Testis (tissue), 3 donors: ENCODE results near the gene SMIM8. TPM values are rescaled to one million over a fixed set of nuclear protein-coding genes. Genes with fewer than 3 reads are reported as not detected.

ENCODE experiments used
- DNase-seq: peaks from one replicate; pipeline ENCODE4 v3.0.0-alpha.2; 2019
- H3K27ac ChIP-seq, 2 donors: fragments of 200-600 bp; sonication (generic); one replicate each; pipeline ENCODE4 v1.5.1; 2019
- H3K27me3 ChIP-seq: fragments of 200-600 bp; sonication (generic); one replicate; pipeline ENCODE4 v1.5.1; 2019
- H3K36me3 ChIP-seq: fragments of 200-600 bp; sonication (generic); one replicate; pipeline ENCODE4 v1.5.1; 2017; ENCODE audit warnings: low read depth; ENCODE audit errors: missing control alignments
- H3K4me1 ChIP-seq: fragments of 200-600 bp; sonication (generic); one replicate; pipeline ENCODE4 v1.5.1; 2019
- H3K4me3 ChIP-seq, 2 donors: fragments of 200-600 bp; sonication (generic); one replicate each; pipeline ENCODE4 v1.5.1; 2017 to 2019
- H3K9me3 ChIP-seq: fragments of 200-600 bp; sonication (generic); one replicate; pipeline ENCODE4 v1.5.1; 2017
- CTCF ChIP-seq, 3 experiments: fragments of 450-650 bp in 2 of 3; fragments of 200-600 bp in 1 of 3; sonication (generic) in 1 of 3; IDR thresholded peaks; one replicate each; pipeline ENCODE4 v1.5.1; 2016 to 2019; ENCODE audit warnings: antibody characterized with exemption in 3 of 3, mild to moderate bottlenecking in 2 of 3, moderate library complexity in 1 of 3
- POLR2A ChIP-seq: fragments of 450-650 bp; IDR thresholded peaks from one replicate; pipeline ENCODE4 v1.6.1; 2017; ENCODE audit warnings: antibody characterized with exemption, mild to moderate bottlenecking, moderate library complexity
- WGBS, 2 donors: methylation state at CpG; one replicate each; pipeline ENCODE4 v1.1.5; 2018; 5-methylcytosine and 5-hydroxymethylcytosine counted together
- intact Hi-C: fragments of 100-400 bp; cut with DNase I; formaldehyde crosslinking; loops from one replicate; pipeline ENCODE4 v1.15.1; 2023; ENCODE audit warnings: low total_unique reads
- polyA plus RNA-seq: library from polyadenylated mRNA; stranded (reverse); fragments of 350-450 nt; fragmentation: Illumina TruSeq; extraction: RNeasy Lipid Tissue Mini Kit (QIAGEN cat#74804); gene quantifications from one replicate; pipeline ENCODE4 v1.2.3, GENCODE V29; 2014; ENCODE audit warnings: low read depth, low replicate concordance; ENCODE audit not compliant: insufficient read depth
- total RNA-seq, 2 donors: library from RNA; depleted of rRNA; stranded (reverse); fragments of >200 nt; gene quantifications; one replicate each; pipeline ENCODE4 v1.2.3, GENCODE V29; 2016

The SMIM8 gene
- total and polyA plus RNA-seq, 3 donors from 2014 or later = 8.5 to 15.6 (median 13.8) TPM

- H3K36me3 ChIP-seq = no peaks in the 10 kb centered on the region
- no peak for TF ChIP-seq CTCF (IDR thresholded peaks at IDR 0.05)
- no peak for TF ChIP-seq POLR2A
- H3K4me3 ChIP-seq = no peak overlapping the region
- H3K9me3 ChIP-seq = no peaks in the 10 kb centered on the region
- DNase-seq = no peak
- no peak overlapping the region for H3K27ac ChIP-seq
- no peaks in the 10 kb centered on the region for H3K4me1 ChIP-seq
- WGBS, 2 donors = 95 to 96% methylated on average over 2 of the region's 2 CpGs
- H3K27me3 ChIP-seq = no peaks in the 10 kb centered on the region
- intact Hi-C loops = no loop called here
Measured at GRCh38 chr6:87349896-87350295, 27.5 kb downstream of the SMIM8 start.

GRCh38 chr6:87350516-87350915 lies 28.1 kb downstream of the SMIM8 start:
- Histone ChIP-seq H3K27ac (no peak overlapping the region), H3K4me1 (no peaks in the 10 kb centered on the region), H3K36me3 (no peaks in the 10 kb centered on the region), H3K4me3 (no peak overlapping the region), H3K27me3 (no peaks in the 10 kb centered on the region), H3K9me3 (no peaks in the 10 kb centered on the region)
- TF ChIP-seq CTCF (IDR thresholded peaks at IDR 0.05) = no peak
- TF ChIP-seq POLR2A = no peak
- intact Hi-C loops = no loop called here
- no peak for DNase-seq

- DNase-seq = no peak
- Histone ChIP-seq H3K4me1 (no peaks in the 10 kb centered on the region), H3K9me3 (no peaks in the 10 kb centered on the region), H3K4me3 (no peak overlapping the region), H3K36me3 (no peaks in the 10 kb centered on the region), H3K27ac (no peak overlapping the region), H3K27me3 (no peaks in the 10 kb centered on the region)
- 92 to 100% methylated on average over 1 of the region's 1 CpG for WGBS, 2 donors
- intact Hi-C loops = no loop called here
- no peak for TF ChIP-seq POLR2A
- TF ChIP-seq CTCF (IDR thresholded peaks at IDR 0.05) = no peak
Measured at GRCh38 chr6:87351583-87351982, 29.2 kb downstream of the SMIM8 start.

- no peak for TF ChIP-seq CTCF (IDR thresholded peaks at IDR 0.05)
- no peak for TF ChIP-seq POLR2A
- intact Hi-C loops = no loop called here
- 95% methylated on average over 4 of the region's 4 CpGs for WGBS, 2 donors
Measured at GRCh38 chr6:87356181-87356580, 33.8 kb downstream of the SMIM8 start.

GRCh38 chr6:87357479-87358196 lies 35.2 kb downstream of the SMIM8 start:
- no peak overlapping the region for H3K27ac ChIP-seq
- no peaks in the 10 kb centered on the region for H3K36me3 ChIP-seq
- H3K4me3 ChIP-seq = no peak overlapping the region
- no peaks in the 10 kb centered on the region for H3K9me3 ChIP-seq
- WGBS, 2 donors = 92 to 94% methylated on average over 3 of the region's 3 CpGs
- DNase-seq = no peak
- intact Hi-C loops = no loop called here
- H3K27me3 ChIP-seq = no peaks in the 10 kb centered on the region
- no peaks in the 10 kb centered on the region for H3K4me1 ChIP-seq
- no peak for TF ChIP-seq POLR2A
- TF ChIP-seq CTCF (IDR thresholded peaks at IDR 0.05) = no peak

More at GRCh38 chr6:87356181-87356580, 33.8 kb downstream of the SMIM8 start:
- H3K27me3 ChIP-seq = no peaks in the 10 kb centered on the region
- no peak overlapping the region for H3K27ac ChIP-seq
- H3K9me3 ChIP-seq = no peaks in the 10 kb centered on the region
- no peak overlapping the region for H3K4me3 ChIP-seq
- no peaks in the 10 kb centered on the region for H3K36me3 ChIP-seq
- H3K4me1 ChIP-seq = no peaks in the 10 kb centered on the region
- DNase-seq = no peak
